ENCODE results near the gene AIG1. TPM values are rescaled to one million over a fixed set of nuclear protein-coding genes. Genes with fewer than 3 reads are reported as not detected.

Gene AIG1
- total RNA-seq, 1 donor from 2014 or later, result 27.1 TPM

DNA sequence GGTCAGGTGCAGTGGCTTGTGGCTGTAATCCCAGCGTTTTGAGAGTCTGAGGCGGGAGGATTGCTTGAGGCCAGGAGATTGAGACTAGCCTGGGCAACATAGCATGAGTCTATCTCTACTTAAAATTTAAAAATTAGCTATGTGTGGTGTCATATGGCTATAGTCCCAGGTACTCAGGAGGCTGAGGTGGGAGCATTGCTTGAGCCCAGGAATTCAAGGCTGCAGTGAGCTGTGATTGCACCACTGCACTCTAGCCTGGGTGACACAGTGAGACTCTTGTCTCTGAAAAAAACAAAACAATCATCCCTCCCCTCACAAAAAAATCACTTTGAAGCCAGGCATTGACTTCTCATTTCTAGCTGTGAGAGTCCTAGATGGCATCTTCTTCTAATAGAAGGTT lies 32.1 kb downstream of the AIG1 start:
- no peak for DNase-seq (ENCODE audit: extremely low read depth, low read depth, low spot score)

- DNase-seq (ENCODE audit: extremely low read depth, low read depth, low spot score), result no peak
These were observed 32.6 kb downstream of the AIG1 start for GRCh38 chr6:143093290-143093689.

GRCh38 chr6:143096403-143096802 lies 35.7 kb downstream of the AIG1 start:
- no peak for DNase-seq (ENCODE audit: extremely low read depth, low read depth, low spot score)

GRCh38 chr6:143097224-143097795 lies 36.6 kb downstream of the AIG1 start:
- no peak for DNase-seq (ENCODE audit: extremely low read depth, low read depth, low spot score)

DNA sequence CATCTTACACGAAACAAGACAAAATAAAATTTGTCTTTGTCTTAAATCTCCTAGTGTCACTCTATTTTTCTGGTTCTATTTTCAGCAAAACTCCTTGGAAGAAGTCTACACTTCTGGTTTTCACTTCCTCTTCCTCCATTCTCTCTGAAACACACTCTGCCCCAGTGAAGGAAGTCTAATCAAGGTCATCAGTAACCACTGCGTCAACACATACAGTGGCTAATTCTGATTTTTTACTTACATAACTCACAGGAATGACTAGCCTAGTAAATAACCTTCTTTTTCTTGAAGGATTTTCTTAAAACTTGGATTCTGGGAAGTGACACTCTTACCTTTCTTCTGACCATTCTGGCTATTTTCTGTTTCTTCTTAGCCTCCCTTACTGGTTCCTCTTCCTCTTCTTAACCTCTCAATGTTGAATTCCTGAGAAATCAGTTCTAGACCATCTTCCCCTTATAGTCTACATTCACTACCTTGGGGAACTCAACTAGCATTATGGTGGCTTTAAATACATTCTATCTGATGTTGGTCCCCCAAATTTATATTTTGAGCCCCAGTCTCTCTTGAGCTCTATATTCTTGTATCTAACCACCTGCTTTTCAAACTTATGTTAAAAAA lies 37.5 kb downstream of the AIG1 start:
- no peak for DNase-seq (ENCODE audit: extremely low read depth, low read depth, low spot score)

GRCh38 chr6:143099647-143100046 lies 39.0 kb downstream of the AIG1 start:
- no peak for DNase-seq (ENCODE audit: extremely low read depth, low read depth, low spot score)

DNA sequence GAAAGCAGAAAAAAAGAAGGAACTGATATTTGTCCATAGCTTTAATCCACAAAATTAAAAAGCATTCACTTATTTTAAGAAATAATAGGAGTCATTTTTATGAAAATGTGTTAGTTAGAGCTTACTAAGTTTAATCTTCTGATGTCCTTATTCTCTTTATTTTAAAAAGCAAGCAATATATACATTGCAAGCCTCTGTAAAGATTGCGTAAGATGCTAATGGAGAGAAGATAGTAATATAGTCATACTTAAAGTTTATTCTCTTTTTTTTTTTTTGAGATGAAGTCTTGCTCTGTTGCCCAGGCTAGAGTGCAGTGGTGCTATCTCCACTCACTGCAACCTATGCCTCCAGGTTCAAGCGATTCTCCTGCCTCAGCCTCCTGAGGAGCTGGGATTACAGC lies 39.7 kb downstream of the AIG1 start:
- no peak for DNase-seq (ENCODE audit: extremely low read depth, low read depth, low spot score)

- no peak for DNase-seq (ENCODE audit: extremely low read depth, low read depth, low spot score)
These were observed 43.2 kb downstream of the AIG1 start for GRCh38 chr6:143103916-143104315.

DNA sequence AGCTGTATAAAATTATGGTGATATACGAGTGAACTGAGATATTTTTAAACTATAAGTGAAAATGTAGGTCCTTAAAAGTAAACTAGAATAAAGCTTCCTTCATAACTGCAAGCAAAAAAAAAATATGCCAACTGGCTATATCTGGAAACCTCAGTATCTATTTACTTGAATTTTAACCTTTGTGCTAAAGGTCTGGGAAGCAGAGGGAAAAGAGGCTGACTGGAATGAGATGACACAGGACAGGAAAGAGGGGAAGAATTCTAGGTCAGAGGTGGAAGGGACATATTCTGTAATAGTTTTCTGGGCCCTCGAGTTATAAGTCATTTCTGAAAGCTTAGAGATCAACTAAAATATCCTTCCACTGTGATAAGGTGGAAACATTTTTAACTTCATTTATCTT lies 46.8 kb downstream of the AIG1 start:
- no peak for DNase-seq (ENCODE audit: extremely low read depth, low read depth, low spot score)

DNA sequence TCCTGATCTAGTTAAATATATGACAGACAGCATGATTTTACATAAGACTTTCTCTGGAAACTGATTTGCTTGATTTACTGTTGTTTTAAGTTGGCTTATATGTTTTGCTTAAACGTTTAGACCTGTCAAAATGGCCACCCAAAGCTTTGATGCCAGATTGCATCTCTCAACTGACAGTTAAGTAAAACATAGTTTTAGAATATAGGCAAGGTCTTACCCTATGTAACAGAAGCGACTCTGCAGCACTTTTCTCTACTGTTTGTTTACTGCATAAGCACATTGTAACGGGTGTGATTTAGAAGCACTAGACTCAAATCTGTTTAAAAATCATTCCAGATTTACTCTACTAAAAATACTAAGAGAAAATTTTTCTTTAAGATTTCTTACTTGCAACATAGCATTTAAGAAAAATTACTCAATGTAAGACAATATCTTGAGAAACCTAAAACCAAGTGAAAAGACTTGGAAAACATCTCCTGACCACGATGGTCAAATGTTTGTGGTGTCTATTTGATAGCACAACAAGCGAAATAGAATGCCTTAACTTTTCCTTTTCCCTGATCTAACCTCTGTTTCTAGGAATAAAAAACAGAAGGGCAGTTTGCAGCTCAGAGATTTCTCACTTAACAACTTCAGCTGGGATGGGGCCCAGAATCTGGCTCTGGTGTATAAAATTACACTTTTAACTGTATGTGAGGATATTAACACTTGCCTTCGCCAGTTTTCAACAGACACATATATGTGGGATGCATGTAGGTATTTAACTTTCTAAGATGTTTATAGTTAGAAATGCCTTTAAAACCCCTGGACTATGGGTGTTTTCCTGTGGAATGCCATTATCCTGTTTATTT lies 47.4 kb downstream of the AIG1 start:
- no peak for DNase-seq (ENCODE audit: extremely low read depth, low read depth, low spot score)

- no peak for DNase-seq (ENCODE audit: extremely low read depth, low read depth, low spot score)
These were observed 48.5 kb downstream of the AIG1 start for GRCh38 chr6:143109196-143109595.

- DNase-seq (ENCODE audit: extremely low read depth, low read depth, low spot score), result no peak
These were observed 49.9 kb downstream of the AIG1 start for GRCh38 chr6:143110572-143110971.

- no peak for DNase-seq (ENCODE audit: extremely low read depth, low read depth, low spot score)
These were observed 50.3 kb downstream of the AIG1 start for GRCh38 chr6:143110996-143111395.

DNA sequence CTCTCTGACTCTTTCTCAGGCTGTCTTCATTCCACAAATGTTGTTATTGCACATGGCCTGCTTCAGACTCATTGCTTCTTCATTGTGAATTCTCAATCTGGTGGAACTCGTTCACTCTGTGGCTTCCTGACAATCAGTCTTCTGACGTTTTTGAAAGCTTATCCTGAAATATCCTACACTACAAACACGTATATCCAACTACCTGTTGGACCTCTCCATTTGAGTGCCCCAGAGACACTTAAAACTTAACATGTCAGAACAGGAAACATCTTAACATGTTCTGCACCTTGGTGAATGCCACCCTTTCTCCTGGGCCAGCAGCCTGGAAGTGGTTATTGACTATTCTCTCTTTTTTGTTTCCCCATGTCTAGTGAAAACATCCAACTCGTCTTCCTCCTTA lies 50.8 kb downstream of the AIG1 start:
- no peak for DNase-seq (ENCODE audit: extremely low read depth, low read depth, low spot score)

DNA sequence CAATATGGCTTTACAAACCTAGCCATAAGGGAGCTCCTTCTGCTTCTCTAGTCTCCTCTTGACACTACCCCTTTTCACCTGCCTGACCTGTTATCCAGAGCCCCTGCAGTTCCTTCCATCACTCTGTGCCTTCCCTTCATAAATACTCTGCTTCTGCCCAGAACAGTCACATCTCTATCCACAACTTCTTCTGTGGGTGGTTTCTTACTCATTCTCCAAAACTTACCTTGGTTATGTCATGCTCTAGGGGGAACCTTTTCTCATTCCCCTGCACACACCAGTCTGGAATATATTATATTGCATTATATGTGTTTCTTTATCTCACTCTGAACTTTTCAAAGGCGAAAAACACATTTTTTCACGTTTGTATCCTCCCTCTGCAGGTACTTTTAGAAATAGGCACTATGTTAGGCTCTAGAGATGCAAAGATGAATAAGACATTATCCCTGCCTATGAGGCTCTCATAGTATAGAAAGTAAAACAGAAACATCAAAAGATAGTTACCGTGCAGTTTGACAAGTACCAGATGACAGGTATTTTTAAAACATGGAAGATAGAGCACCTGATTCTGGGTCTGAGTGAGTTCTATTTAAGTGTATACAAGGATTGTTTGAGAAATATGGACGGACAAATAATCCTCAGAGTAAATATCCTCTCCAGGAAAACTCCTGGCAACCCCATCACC lies 51.5 kb downstream of the AIG1 start:
- DNase-seq (ENCODE audit: extremely low read depth, low read depth, low spot score), result no peak

DNA sequence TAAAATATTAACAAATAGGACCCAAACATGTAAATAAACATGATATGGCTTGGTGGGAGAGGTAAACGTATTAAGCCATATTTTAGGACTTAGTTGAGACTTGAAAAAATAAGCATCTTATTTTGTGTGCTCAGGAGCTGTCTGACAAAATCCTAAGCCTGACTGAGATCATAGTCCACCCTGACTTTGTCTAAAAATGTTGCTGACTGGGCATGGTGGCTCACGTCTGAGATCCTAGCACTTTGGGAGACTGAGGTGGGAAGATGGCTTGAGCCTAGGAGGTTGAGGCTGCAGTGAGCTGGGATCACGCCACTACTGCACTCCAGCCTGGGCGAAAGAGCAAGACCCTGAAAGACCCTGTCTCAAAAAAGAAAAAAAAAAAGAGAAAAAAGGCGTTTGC lies 52.1 kb downstream of the AIG1 start:
- DNase-seq (ENCODE audit: extremely low read depth, low read depth, low spot score), result no peak

GRCh38 chr6:143115728-143116127 lies 55.0 kb downstream of the AIG1 start:
- DNase-seq (ENCODE audit: extremely low read depth, low read depth, low spot score), result no peak

GRCh38 chr6:143117108-143117507 lies 56.4 kb downstream of the AIG1 start:
- DNase-seq (ENCODE audit: extremely low read depth, low read depth, low spot score), result no peak

GRCh38 chr6:143119260-143119659 lies 58.6 kb downstream of the AIG1 start:
- DNase-seq (ENCODE audit: extremely low read depth, low read depth, low spot score), result no peak

DNA sequence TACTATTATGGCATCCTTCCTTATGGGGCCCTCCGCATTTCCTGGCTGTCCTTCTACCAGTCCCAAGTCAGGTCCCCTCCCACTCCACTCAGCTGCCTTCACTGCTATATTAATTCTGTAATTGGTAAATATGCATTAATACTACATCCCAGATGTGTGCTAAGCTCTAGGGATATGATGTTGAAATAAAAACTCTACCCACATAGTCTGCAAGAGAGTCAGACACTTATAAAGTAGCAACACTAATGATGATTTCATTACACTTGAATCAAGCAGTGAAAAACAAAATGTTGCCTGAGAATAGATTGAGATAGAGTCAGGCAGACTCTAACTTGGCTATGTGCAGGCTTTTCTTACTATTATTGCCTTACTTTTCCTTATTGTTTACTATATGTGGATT lies 62.4 kb downstream of the AIG1 start:
- no peak for DNase-seq (ENCODE audit: extremely low read depth, low read depth, low spot score)

DNA sequence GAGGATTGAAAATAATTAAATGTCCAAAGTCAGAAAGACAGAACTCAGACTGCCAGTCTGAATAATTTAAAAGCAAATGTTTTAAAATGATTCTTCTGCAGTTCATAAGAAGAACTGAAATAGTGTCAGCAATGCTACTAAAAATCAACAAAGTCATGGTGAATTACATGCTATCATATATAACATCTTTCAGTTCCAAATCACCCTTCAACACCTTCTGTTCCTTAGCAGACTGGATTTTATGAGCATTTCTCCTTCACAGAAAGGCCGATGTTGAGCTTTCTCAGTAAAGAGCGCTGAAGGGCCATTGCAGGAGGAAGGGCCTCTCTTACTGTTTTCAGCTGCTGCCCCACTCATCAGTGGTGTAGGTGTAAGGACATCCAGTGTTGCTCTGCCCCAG lies 63.3 kb downstream of the AIG1 start:
- no peak for DNase-seq (ENCODE audit: extremely low read depth, low read depth, low spot score)

DNA sequence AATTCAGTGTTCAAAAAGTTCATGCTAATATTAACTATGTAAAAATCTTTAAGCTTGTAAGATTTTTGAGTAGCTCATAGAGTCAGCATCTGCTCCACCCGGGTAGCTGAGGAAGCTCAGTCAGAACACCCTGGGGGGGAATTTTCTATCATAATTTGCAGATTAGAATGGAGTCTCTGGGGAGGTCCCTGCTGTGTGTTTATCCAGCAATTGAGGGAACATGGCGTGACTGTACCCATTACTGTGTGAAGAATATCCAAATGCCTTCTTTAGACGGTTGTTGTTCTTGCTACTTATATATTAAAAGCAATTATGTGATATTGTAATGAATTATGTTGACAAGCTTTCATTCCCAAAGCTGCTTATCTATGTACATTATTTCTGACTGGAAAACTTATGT lies 64.8 kb downstream of the AIG1 start:
- no peak for DNase-seq (ENCODE audit: extremely low read depth, low read depth, low spot score)

Measured in glomerular endothelial cell (primary cell).